SU-DHL-6 (cell line): Measurements from ENCODE around the gene KLK2.

ENCODE experiments used
- EZH2phosphoT487 ChIP-seq: fragments of 200-600 bp; sonication (generic), shearing (Covaris generic); conservative IDR thresholded peaks from 2 replicates; pipeline ENCODE4 v1.6.1; 2018; ENCODE audit warnings: mild to moderate bottlenecking, antibody characterized with exemption, low read length, moderate library complexity, mixed read lengths
- TF ChIP-seq, protein P1 (sequence below): fragments of 200-600 bp; sonication (generic); IDR thresholded peaks from one replicate; pipeline ENCODE4 v1.5.1; 2017; ENCODE audit warnings: antibody characterized with exemption, mild to moderate bottlenecking, low read length, moderate library complexity; ENCODE audit not compliant: insufficient read depth, poor library complexity, severe bottlenecking

GRCh38 chr19:50912102-50912599 lies 38.9 kb downstream of the KLK2 start:
- TF ChIP-seq, protein P1, sequence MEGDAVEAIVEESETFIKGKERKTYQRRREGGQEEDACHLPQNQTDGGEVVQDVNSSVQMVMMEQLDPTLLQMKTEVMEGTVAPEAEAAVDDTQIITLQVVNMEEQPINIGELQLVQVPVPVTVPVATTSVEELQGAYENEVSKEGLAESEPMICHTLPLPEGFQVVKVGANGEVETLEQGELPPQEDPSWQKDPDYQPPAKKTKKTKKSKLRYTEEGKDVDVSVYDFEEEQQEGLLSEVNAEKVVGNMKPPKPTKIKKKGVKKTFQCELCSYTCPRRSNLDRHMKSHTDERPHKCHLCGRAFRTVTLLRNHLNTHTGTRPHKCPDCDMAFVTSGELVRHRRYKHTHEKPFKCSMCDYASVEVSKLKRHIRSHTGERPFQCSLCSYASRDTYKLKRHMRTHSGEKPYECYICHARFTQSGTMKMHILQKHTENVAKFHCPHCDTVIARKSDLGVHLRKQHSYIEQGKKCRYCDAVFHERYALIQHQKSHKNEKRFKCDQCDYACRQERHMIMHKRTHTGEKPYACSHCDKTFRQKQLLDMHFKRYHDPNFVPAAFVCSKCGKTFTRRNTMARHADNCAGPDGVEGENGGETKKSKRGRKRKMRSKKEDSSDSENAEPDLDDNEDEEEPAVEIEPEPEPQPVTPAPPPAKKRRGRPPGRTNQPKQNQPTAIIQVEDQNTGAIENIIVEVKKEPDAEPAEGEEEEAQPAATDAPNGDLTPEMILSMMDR, result no peak
- no peak for TF ChIP-seq EZH2phosphoT487
